Fibroblast of lung (primary cell): ENCODE measurements around the gene GRK3. TPM values are rescaled to one million over a fixed set of nuclear protein-coding genes. Genes with fewer than 3 reads are reported as not detected.

Experiments used
- DNase-seq, 2 donors: peaks; one replicate each; pipeline versions ENCODE4 v3.0.0 to v3.0.0-alpha.2; 2010; ENCODE audit warnings: low read depth in 2 of 2
- H2AFZ ChIP-seq: 2 replicates; pipeline ENCODE4 v1.5.1; 2012; ENCODE audit warnings: low read length, control low read depth, inconsistent platforms
- H3K27ac ChIP-seq: 2 replicates; pipeline ENCODE4 v1.5.1; 2011; ENCODE audit warnings: low read length, control low read depth; ENCODE audit not compliant: insufficient read depth
- H3K27me3 ChIP-seq: 2 replicates; pipeline ENCODE4 v1.5.1; 2011; ENCODE audit warnings: mild to moderate bottlenecking, low read length; ENCODE audit not compliant: control insufficient read depth, insufficient read depth
- H3K36me3 ChIP-seq: 2 replicates; pipeline ENCODE4 v1.5.1; 2011; ENCODE audit warnings: low read length; ENCODE audit not compliant: control insufficient read depth, insufficient read depth
- H3K4me1 ChIP-seq: 2 replicates; pipeline ENCODE4 v1.5.1; 2011; ENCODE audit warnings: low read length; ENCODE audit not compliant: control insufficient read depth, insufficient read depth; ENCODE audit errors: extremely low read depth
- H3K4me2 ChIP-seq: 2 replicates; pipeline ENCODE4 v1.5.1; 2011; ENCODE audit warnings: low read length, control low read depth; ENCODE audit not compliant: insufficient read depth; ENCODE audit errors: extremely low read depth
- H3K4me3 ChIP-seq, 4 experiments: fragments of 200-600 bp in 1 of 4; sonication (generic) in 1 of 4; replicated peaks in 1 of 4; 2 replicates each; pipeline ENCODE4 v1.5.1; 2011 to 2016; ENCODE audit warnings: low read length in 4 of 4, low read depth in 3 of 4, mild to moderate bottlenecking in 3 of 4, control low read depth in 2 of 4, inconsistent platforms in 1 of 4, mixed read lengths in 1 of 4; ENCODE audit not compliant: insufficient read depth in 1 of 4; ENCODE audit errors: control extremely low read depth in 1 of 4
- H3K79me2 ChIP-seq: 2 replicates; pipeline ENCODE4 v1.5.1; 2012; ENCODE audit warnings: mild to moderate bottlenecking, low read length, inconsistent platforms; ENCODE audit not compliant: control insufficient read depth, insufficient read depth
- H3K9ac ChIP-seq: 2 replicates; pipeline ENCODE4 v1.5.1; 2011; ENCODE audit warnings: mild to moderate bottlenecking, low read length, control low read depth; ENCODE audit not compliant: insufficient read depth
- H3K9me3 ChIP-seq: 2 replicates; pipeline ENCODE4 v1.5.1; 2012; ENCODE audit warnings: low read depth, low read length; ENCODE audit not compliant: control insufficient read depth, insufficient read depth
- H4K20me1 ChIP-seq: 2 replicates; pipeline ENCODE4 v1.5.1; 2011; ENCODE audit warnings: low read length; ENCODE audit not compliant: control insufficient read depth, insufficient read depth; ENCODE audit errors: extremely low read depth
- EZH2 ChIP-seq: IDR thresholded peaks from 2 replicates; pipeline ENCODE4 v1.5.1; 2012; ENCODE audit warnings: low read length, control low read depth, mild to moderate bottlenecking; ENCODE audit errors: missing control alignments
- polyA plus RNA-seq, 2 donors: library from polyadenylated mRNA; depleted of rRNA in 1 of 2; stranded (reverse) in 1 of 2; unstranded in 1 of 2; fragments of >200 nt; gene quantifications; 2 replicates each; pipeline ENCODE4 v1.2.1, GENCODE V29; 2011 to 2012; ENCODE audit warnings: missing spikeins in 1 of 2
- total RNA-seq: library from RNA; depleted of rRNA; stranded (reverse); fragments of >200 nt; gene quantifications from 2 replicates; pipeline ENCODE4 v1.2.1, GENCODE V29; 2014
- TF ChIP-seq, protein P1 (sequence below), 2 donors: IDR thresholded peaks in 1 of 2; conservative IDR thresholded peaks in 1 of 2; 1 replicate in 1 of 2; 2 replicates in 1 of 2; pipeline ENCODE4 v1.5.1; 2011 to 2012; ENCODE audit warnings: low read length in 2 of 2, control low read depth in 1 of 2, inconsistent platforms in 1 of 2, low read depth in 1 of 2, mild to moderate bottlenecking in 1 of 2

GRK3 gene
- total and polyA plus RNA-seq, 2 donors (not counting 1 experiment from before 2014, with no cell fraction given): 1.6 to 1.7 TPM

DNA sequence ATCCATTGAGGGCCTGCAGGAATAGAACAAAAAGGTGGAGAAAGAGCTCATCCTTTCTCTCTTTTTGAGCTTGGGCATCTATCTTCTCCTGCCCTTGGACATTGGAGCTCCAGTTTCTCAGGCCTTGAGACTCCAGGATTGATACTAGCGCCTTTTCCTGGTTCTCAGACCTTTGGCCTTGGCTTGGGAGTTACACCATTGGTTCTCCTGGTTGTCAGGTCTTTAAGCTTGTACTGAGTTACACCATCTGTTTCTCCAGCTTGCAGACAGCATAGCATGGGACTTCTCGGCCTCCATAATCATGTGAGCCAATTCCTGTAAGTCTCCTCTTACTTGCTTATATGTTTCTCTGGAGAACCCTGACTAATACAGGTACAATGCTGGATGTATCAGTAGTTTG lies 72.6 kb downstream of the GRK3 start:
- Histone ChIP-seq H4K20me1 (no peaks in the 10 kb centered on the region), H3K9ac (no peak overlapping the region), H3K36me3 (no peaks in the 10 kb centered on the region), H2AFZ (no peak overlapping the region), H3K4me2 (no peak overlapping the region), H3K9me3 (no peaks in the 10 kb centered on the region), H3K27ac (no peak overlapping the region), H3K4me1 (no peaks in the 10 kb centered on the region), H3K27me3 (no peaks in the 10 kb centered on the region), H3K4me3 (no peak overlapping the region), H3K79me2 (no peaks in the 10 kb centered on the region)
- DNase-seq: peak in 1 of 2 donors; percentile 43
- TF ChIP-seq, protein P1, sequence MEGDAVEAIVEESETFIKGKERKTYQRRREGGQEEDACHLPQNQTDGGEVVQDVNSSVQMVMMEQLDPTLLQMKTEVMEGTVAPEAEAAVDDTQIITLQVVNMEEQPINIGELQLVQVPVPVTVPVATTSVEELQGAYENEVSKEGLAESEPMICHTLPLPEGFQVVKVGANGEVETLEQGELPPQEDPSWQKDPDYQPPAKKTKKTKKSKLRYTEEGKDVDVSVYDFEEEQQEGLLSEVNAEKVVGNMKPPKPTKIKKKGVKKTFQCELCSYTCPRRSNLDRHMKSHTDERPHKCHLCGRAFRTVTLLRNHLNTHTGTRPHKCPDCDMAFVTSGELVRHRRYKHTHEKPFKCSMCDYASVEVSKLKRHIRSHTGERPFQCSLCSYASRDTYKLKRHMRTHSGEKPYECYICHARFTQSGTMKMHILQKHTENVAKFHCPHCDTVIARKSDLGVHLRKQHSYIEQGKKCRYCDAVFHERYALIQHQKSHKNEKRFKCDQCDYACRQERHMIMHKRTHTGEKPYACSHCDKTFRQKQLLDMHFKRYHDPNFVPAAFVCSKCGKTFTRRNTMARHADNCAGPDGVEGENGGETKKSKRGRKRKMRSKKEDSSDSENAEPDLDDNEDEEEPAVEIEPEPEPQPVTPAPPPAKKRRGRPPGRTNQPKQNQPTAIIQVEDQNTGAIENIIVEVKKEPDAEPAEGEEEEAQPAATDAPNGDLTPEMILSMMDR (conservative IDR thresholded peaks at IDR 0.05 in 1 of 2, IDR thresholded peaks at IDR 0.05 in 1 of 2; ENCODE audit: low read depth in 1 of 2, low read length in 2 of 2): no peak
- TF ChIP-seq EZH2: no peak

DNA sequence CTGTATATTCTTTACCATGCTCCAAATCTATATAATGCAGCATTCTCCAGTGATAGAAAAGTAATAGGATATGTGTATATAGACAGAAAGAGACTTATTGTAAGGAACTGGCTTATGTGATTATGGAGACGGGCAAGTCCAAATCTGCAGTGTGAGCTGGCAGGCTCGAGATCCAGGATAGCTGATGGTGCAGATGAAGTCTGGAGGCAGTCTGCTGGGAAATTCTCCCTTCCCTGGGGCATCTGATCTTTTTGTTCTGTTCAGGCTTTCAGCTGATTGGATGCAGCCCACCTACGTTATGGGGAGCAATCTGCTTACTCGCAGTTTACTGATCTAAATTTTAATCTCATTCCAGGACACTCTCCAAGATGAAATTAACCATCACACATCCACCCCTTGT lies 73.2 kb downstream of the GRK3 start:
- no peaks in the 10 kb centered on the region for H3K36me3 ChIP-seq
- no peaks in the 10 kb centered on the region for H4K20me1 ChIP-seq
- H3K4me1 ChIP-seq: no peaks in the 10 kb centered on the region
- H3K27me3 ChIP-seq: no peaks in the 10 kb centered on the region
- no peaks in the 10 kb centered on the region for H3K9me3 ChIP-seq
- DNase-seq: no peak
- no peak overlapping the region for H3K27ac ChIP-seq
- H3K4me3 ChIP-seq: no peak overlapping the region
- TF ChIP-seq EZH2: no peak
- TF ChIP-seq, protein P1 (conservative IDR thresholded peaks at IDR 0.05 in 1 of 2, IDR thresholded peaks at IDR 0.05 in 1 of 2; ENCODE audit: low read depth in 1 of 2, low read length in 2 of 2): no peak
- no peaks in the 10 kb centered on the region for H3K79me2 ChIP-seq
- H2AFZ ChIP-seq: no peak overlapping the region
- H3K9ac ChIP-seq: no peak overlapping the region
- H3K4me2 ChIP-seq: no peak overlapping the region

DNA sequence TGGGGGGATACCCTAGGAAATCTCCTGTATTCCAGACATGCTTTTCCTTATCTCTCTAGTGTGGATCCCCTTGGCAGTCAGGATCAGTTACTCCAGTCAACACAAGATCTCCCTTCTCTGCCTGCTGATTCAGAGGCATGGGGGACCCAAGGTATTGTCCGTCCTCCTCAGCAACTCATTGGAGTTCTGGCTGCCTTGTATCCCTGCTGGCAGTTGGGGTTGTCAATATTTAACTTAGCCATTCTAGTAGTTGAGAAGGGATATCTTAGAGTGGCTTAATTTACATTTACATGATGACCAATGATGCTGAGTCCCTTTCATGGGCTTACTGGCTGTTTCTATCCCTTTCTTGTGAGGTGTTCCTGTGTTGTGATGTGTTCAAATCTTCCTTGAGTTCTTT lies 74.2 kb downstream of the GRK3 start:
- Histone ChIP-seq H3K9ac (no peak overlapping the region), H3K4me1 (no peaks in the 10 kb centered on the region), H3K79me2 (no peaks in the 10 kb centered on the region), H4K20me1 (no peaks in the 10 kb centered on the region), H2AFZ (no peak overlapping the region), H3K4me2 (no peak overlapping the region), H3K27ac (no peak overlapping the region), H3K9me3 (no peaks in the 10 kb centered on the region), H3K4me3 (no peak overlapping the region), H3K27me3 (no peaks in the 10 kb centered on the region), H3K36me3 (no peaks in the 10 kb centered on the region)
- TF ChIP-seq, protein P1 (conservative IDR thresholded peaks at IDR 0.05 in 1 of 2, IDR thresholded peaks at IDR 0.05 in 1 of 2; ENCODE audit: low read depth in 1 of 2, low read length in 2 of 2): no peak
- TF ChIP-seq EZH2: no peak
- DNase-seq: no peak
